H1 (cell line): ENCODE measurements around the gene CDH15. TPM values are rescaled to one million over a fixed set of nuclear protein-coding genes. Genes with fewer than 3 reads are reported as not detected.

Experiments used
- CTCF ChIA-PET: fragments of 300-600 bp; sonication (Branson Sonifier 250); formaldehyde crosslinking; loops from one replicate; lab custom pipeline; 2021; ENCODE audit not compliant: partially characterized antibody; lab: Charles Lee
- POLR2A ChIA-PET: fragments of 300-600 bp; sonication (Branson Sonifier 250); formaldehyde crosslinking; loops from one replicate; lab custom pipeline; 2021; ENCODE audit warnings: inconsistent platforms; ENCODE audit not compliant: partially characterized antibody; lab: Charles Lee
- DNase-seq, 2 experiments: peaks; one replicate each; pipeline versions ENCODE4 v3.0.0 to v3.0.0-alpha.2; 2010 to 2022; ENCODE audit warnings: low spot score in 2 of 2, low read depth in 1 of 2, mixed read lengths in 1 of 2
- FAIRE-seq: peaks from 2 replicates; lab custom pipeline; 2011; peaks lifted over from hg19 to GRCh38; lab: Jason Lieb, UNC
- H2AFZ ChIP-seq: 2 replicates; pipeline ENCODE4 v1.8.1; 2012; ENCODE audit warnings: low read length, inconsistent platforms
- H2AK5ac ChIP-seq: 2 replicates; pipeline ENCODE4 v1.6.1; 2013; ENCODE audit warnings: low read depth, low read length
- H2BK120ac ChIP-seq: replicated peaks from 2 replicates; pipeline ENCODE3; 2013; ENCODE audit warnings: low read depth, low read length, inconsistent platforms
- H2BK12ac ChIP-seq: 2 replicates; pipeline ENCODE4 v1.6.1; 2013; ENCODE audit warnings: low read depth, low read length
- H2BK15ac ChIP-seq: 2 replicates; pipeline ENCODE4 v1.6.1; 2013; ENCODE audit warnings: low read length
- H2BK20ac ChIP-seq: 2 replicates; pipeline ENCODE4 v1.6.1; 2013; ENCODE audit warnings: low read length
- H2BK5ac ChIP-seq: 2 replicates; pipeline ENCODE4 v1.6.1; 2013; ENCODE audit warnings: low read depth, low read length
- H3K14ac ChIP-seq: 2 replicates; pipeline ENCODE4 v1.6.1; 2013; ENCODE audit warnings: inconsistent platforms; ENCODE audit not compliant: insufficient read length
- H3K18ac ChIP-seq: 2 replicates; pipeline ENCODE4 v1.6.1; 2013; ENCODE audit warnings: low read length; ENCODE audit errors: extremely low read depth
- H3K23ac ChIP-seq: 2 replicates; pipeline ENCODE4 v1.6.1; 2013; ENCODE audit warnings: inconsistent platforms; ENCODE audit not compliant: insufficient read length
- H3K23me2 ChIP-seq: 2 replicates; pipeline ENCODE4 v1.6.1; 2013; ENCODE audit warnings: low read depth, low read length
- H3K27ac ChIP-seq: 2 replicates; pipeline ENCODE4 v1.6.1; 2011; ENCODE audit warnings: low read depth, low read length, inconsistent platforms
- H3K27me3 ChIP-seq, 4 experiments: replicated peaks in 1 of 4; 1 replicate in 1 of 4; 2 replicates in 3 of 4; pipeline versions ENCODE4 v1.6.1 to v1.8.1; 2011 to 2013; ENCODE audit warnings: low read length in 3 of 4, mild to moderate bottlenecking in 3 of 4, inconsistent platforms in 2 of 4, mixed read lengths in 2 of 4, moderate library complexity in 1 of 4; ENCODE audit not compliant: control insufficient read depth in 3 of 4, insufficient read depth in 3 of 4; ENCODE audit errors: extremely low read depth in 1 of 4
- H3K36me3 ChIP-seq, 4 experiments: 2 replicates each; pipeline versions ENCODE4 v1.6.1 to v1.8.1; 2011 to 2013; ENCODE audit warnings: mild to moderate bottlenecking in 4 of 4, low read length in 3 of 4, moderate library complexity in 2 of 4, control low read depth in 1 of 4, inconsistent platforms in 1 of 4; ENCODE audit not compliant: insufficient read depth in 4 of 4, control insufficient read depth in 2 of 4
- H3K4ac ChIP-seq: replicated peaks from 2 replicates; pipeline ENCODE3; 2013; ENCODE audit warnings: low read length, low read depth, mixed read lengths, inconsistent platforms; ENCODE audit not compliant: insufficient read length
- H3K4me1 ChIP-seq, 4 experiments: replicated peaks in 1 of 4; 1 replicate in 1 of 4; 2 replicates in 3 of 4; pipeline versions ENCODE4 v1.6.1 to v1.8.1; 2011 to 2013; ENCODE audit warnings: low read length in 3 of 4, inconsistent platforms in 2 of 4, mixed read lengths in 1 of 4; ENCODE audit not compliant: insufficient read depth in 4 of 4, control insufficient read depth in 3 of 4
- H3K4me2 ChIP-seq, 2 experiments: 2 replicates each; pipeline versions ENCODE4 v1.6.1 to v1.8.1; 2011 to 2013; ENCODE audit warnings: low read depth in 2 of 2, low read length in 2 of 2, control low read depth in 1 of 2, inconsistent platforms in 1 of 2, mild to moderate bottlenecking in 1 of 2; ENCODE audit not compliant: insufficient read depth in 1 of 2
- H3K4me3 ChIP-seq, 4 experiments: fragments of 200-600, 300-600 bp in 1 of 4; sonication (generic), shearing (Covaris generic), sonication (Bioruptor Twin) in 1 of 4; 2 replicates each; pipeline versions ENCODE4 v1.5.1 to v1.8.1; 2011 to 2016; ENCODE audit warnings: low read length in 4 of 4, low read depth in 3 of 4, control low read depth in 2 of 4, inconsistent platforms in 2 of 4, mild to moderate bottlenecking in 2 of 4, mixed read lengths in 1 of 4, moderate library complexity in 1 of 4; ENCODE audit not compliant: insufficient read depth in 2 of 4; ENCODE audit errors: extremely low read depth in 1 of 4
- H3K56ac ChIP-seq: replicated peaks from 2 replicates; pipeline ENCODE3; 2013; ENCODE audit warnings: low read depth, mild to moderate bottlenecking, mixed read lengths, low read length, inconsistent platforms; ENCODE audit not compliant: insufficient read length
- H3K79me1 ChIP-seq: 2 replicates; pipeline ENCODE4 v1.6.1; 2013; ENCODE audit warnings: low read depth, low read length, control low read depth
- H3K79me2 ChIP-seq, 2 experiments: 2 replicates each; pipeline versions ENCODE4 v1.6.1 to v1.8.1; 2012 to 2013; ENCODE audit warnings: low read length in 2 of 2, mild to moderate bottlenecking in 2 of 2, inconsistent platforms in 1 of 2; ENCODE audit not compliant: insufficient read depth in 2 of 2, control insufficient read depth in 1 of 2
- H3K9ac ChIP-seq, 4 experiments: replicated peaks in 1 of 4; 1 replicate in 1 of 4; 2 replicates in 3 of 4; pipeline versions ENCODE4 v1.6.1 to v1.8.1; 2011 to 2013; ENCODE audit warnings: low read depth in 3 of 4, low read length in 3 of 4, control low read depth in 2 of 4, mild to moderate bottlenecking in 2 of 4, moderate library complexity in 2 of 4, inconsistent platforms in 1 of 4; ENCODE audit errors: extremely low read depth in 1 of 4
- H3K9me3 ChIP-seq, 2 experiments: 2 replicates each; pipeline versions ENCODE4 v1.6.1 to v1.8.1; 2012 to 2013; ENCODE audit warnings: mild to moderate bottlenecking in 2 of 2, moderate library complexity in 2 of 2, control low read depth in 1 of 2, inconsistent platforms in 1 of 2, low read depth in 1 of 2, low read length in 1 of 2, mixed read lengths in 1 of 2; ENCODE audit not compliant: insufficient read depth in 2 of 2
- H4K20me1 ChIP-seq, 2 experiments: replicated peaks in 1 of 2; 2 replicates each; pipeline versions ENCODE3 to v1.8.1; 2011 to 2013; ENCODE audit warnings: inconsistent platforms in 2 of 2, low read length in 2 of 2, mild to moderate bottlenecking in 1 of 2; ENCODE audit not compliant: insufficient read depth in 2 of 2, control insufficient read depth in 1 of 2
- H4K5ac ChIP-seq: 2 replicates; pipeline ENCODE4 v1.6.1; 2013; ENCODE audit warnings: low read length, low read depth, mixed read lengths, inconsistent platforms; ENCODE audit not compliant: insufficient read length
- H4K8ac ChIP-seq: 2 replicates; pipeline ENCODE4 v1.8.0; 2013; ENCODE audit warnings: mild to moderate bottlenecking, moderate library complexity, low read length, inconsistent platforms; ENCODE audit not compliant: insufficient read depth; ENCODE audit errors: extremely low read depth
- H4K91ac ChIP-seq: replicated peaks from 2 replicates; pipeline ENCODE3; 2013; ENCODE audit warnings: low read length, mixed read lengths, inconsistent platforms; ENCODE audit not compliant: insufficient read length
- WGBS, 2 experiments: shearing (Covaris generic) in 1 of 2; methylation state at CpG; one replicate each; pipeline versions ENCODE4 v1.1.6 to v1.1.7; 2013 to 2015; ENCODE audit warnings: low lambda C conversion rate in 2 of 2, mixed read lengths in 2 of 2, inconsistent platforms in 1 of 2, low coverage in 1 of 2, missing lambda C conversion rate in 1 of 2; ENCODE audit not compliant: insufficient replicate concordance in 2 of 2, insufficient coverage in 1 of 2, insufficient read length in 1 of 2; ENCODE audit errors: extremely low coverage in 1 of 2, missing lambda C conversion rate in 1 of 2; 5-methylcytosine and 5-hydroxymethylcytosine counted together
- polyA plus RNA-seq, 7 experiments: library from polyadenylated mRNA; depleted of rRNA in 3 of 7; stranded (reverse) in 5 of 7; unstranded in 2 of 7; fragments of >200 nt in 5 of 7; fragments of 200-250 nt in 2 of 7; gene quantifications; 1 replicate in 5 of 7; 2 replicates in 1 of 7; 4 replicates in 1 of 7; pipeline versions ENCODE4 v1.2.1 to v1.2.3, GENCODE V29; 2011 to 2013; ENCODE audit warnings: missing spikeins in 2 of 7, mixed read lengths in 2 of 7
- total RNA-seq: library from RNA; stranded (reverse); fragmentation: NEBNext Ultra II Directional; extraction: Animal tissue kit (Norgen Biotek cat#: 25700); gene quantifications from 2 replicates; pipeline ENCODE4 v1.2.1, GENCODE V29; 2021

The CDH15 gene
- total and polyA plus RNA-seq, 2 of the 8 experiments (the other 6 are each of a cell fraction or from before 2014, with no cell fraction given), result 0.50 to 0.82 TPM

- Histone ChIP-seq H2BK12ac (no peak overlapping the region), H3K23ac (no peak overlapping the region), H3K56ac (no peak overlapping the region), H3K4me3 (no peak overlapping the region), H3K23me2 (no peaks in the 10 kb centered on the region), H3K18ac (no peak overlapping the region), H3K14ac (no peak overlapping the region), H3K36me3 (peaks cover 0 to 2% (median under 1%) of the 10 kb centered on the region in 4 experiments; a peak in 2 of 8 replicates), H2AK5ac (no peak overlapping the region), H3K4ac (no peak overlapping the region), H3K4me1 (peaks cover 0 to 3% (median 0%) of the 10 kb centered on the region in 4 experiments; a peak in 2 of 7 replicates), H3K27ac (no peak overlapping the region), H3K9me3 (no peaks in the 10 kb centered on the region), H3K27me3 (no peaks in the 10 kb centered on the region; a peak in 1 of 7 replicates), H3K79me2 (no peaks in the 10 kb centered on the region), H3K4me2 (no peak overlapping the region), H4K20me1 (peaks cover 2 to 7% of the 10 kb centered on the region in 2 experiments), H2BK15ac (no peak overlapping the region), H4K91ac (no peak overlapping the region), H4K5ac (no peak overlapping the region), H3K9ac (no peak overlapping the region), H2AFZ (no peak overlapping the region), H3K79me1 (no peaks in the 10 kb centered on the region), H2BK120ac (no peak overlapping the region), H4K8ac (no peak overlapping the region; the same call in none of the 2 replicates), H2BK5ac (no peak overlapping the region), H2BK20ac (no peak overlapping the region)
- 81% methylated on average over 14 of the region's 17 CpGs; no CpG with 5 or more reads in 1 of the 2 experiments for WGBS, 2 experiments
- DNase-seq, result no peak
- ChIA-PET POLR2A (interaction anchor here (1.0 to 1.4 kb wide), 4 partner anchors 11 to 180 kb away, joined by 3 to 5 read pairs (median 4); no protein-coding TSS in a partner anchor), CTCF (interaction anchor here (0.6 to 1.5 kb wide), 4 partner anchors 10 to 14 kb away, joined by 3 to 8 read pairs (median 3); no protein-coding TSS in a partner anchor)
- FAIRE-seq, result no peak
These were observed 28.3 kb upstream of the CDH15 start for GRCh38 chr16:89143201-89143741.
